22Rv1 (cell line): ENCODE data around the gene DNAJC15.

Source experiments
- CTCF ChIP-seq: fragments of 450-650 bp; IDR thresholded peaks from 2 replicates; pipeline ENCODE4 v1.5.1; 2017; ENCODE audit warnings: mild to moderate bottlenecking
- ZFX ChIP-seq: fragments of 450-650 bp; IDR thresholded peaks from 2 replicates; pipeline ENCODE4 v1.6.1; 2017; ENCODE audit warnings: antibody characterized with exemption, borderline replicate concordance

GRCh38 chr13:42996584-42996983 lies 26.8 kb upstream of the DNAJC15 start:
- TF ChIP-seq CTCF (no peak), ZFX (no peak)
